GM18867 (cell line): Measurements from ENCODE around the gene PCNX2.

Experiments used
- ATAC-seq: cut with Tn5 transposase; IDR thresholded peaks from one replicate; pipeline ENCODE4 v1.9.1; 2021; ENCODE audit warnings: mild to moderate bottlenecking, moderate library complexity; ENCODE audit not compliant: unreplicated experiment

The PCNX2 gene

DNA sequence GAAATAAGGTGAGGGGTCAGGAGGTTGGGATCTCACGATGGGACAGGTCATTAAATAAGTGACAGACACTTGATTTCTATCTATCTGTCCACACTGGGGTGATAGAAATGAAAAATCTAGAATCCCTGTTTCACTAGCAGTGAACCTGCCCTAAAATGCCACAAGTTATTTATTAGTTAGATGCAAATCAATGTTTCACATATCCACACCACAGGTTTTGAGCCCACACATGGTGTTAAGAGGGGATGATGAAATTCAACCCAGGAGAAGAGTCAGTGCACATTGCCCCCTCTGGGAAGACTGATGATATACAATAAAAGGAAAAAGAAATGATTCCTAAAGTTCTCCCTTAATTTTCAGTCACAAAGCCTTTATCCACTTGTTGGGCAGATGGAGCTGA lies 355.3 kb downstream of the PCNX2 start:
- peak; percentile 48 for ATAC-seq

DNA sequence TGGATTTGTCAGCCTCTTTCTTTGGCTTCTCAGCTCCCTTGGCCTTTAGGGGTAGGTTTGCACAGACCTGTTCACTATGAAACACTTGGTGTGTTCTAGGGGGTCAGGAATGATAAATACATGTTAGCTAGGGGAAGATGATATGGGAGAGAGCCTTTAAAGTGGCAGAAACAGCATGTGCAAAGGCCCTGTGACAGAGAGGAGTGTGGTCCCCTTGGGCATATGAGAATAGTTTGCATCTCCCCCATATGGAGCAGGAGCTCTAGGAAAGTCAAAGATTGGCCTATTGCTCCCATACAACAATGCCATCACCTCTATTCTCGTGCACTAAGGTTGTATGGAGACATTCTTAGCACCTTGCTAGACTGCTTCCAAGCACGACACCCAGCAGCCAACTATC lies 355.8 kb downstream of the PCNX2 start:
- ATAC-seq, result no peak

DNA sequence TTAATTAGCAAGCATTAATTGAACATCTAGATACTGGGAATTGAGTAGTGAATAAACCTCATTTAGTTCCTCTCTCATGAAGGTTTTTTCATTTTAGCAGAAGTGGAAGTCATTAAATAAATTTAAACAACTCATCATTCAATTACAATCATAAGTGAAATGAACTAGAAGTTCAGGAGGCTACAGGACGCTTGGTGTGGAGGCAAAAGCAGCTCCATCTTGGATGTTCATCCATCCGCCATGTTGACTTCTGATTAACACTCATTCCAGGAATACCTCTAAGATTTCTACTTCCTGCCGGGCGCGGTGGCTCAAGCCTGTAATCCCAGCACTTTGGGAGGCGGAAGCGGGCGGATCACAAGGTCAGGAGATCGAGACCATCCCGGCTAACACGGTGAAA lies 356.6 kb downstream of the PCNX2 start:
- ATAC-seq, result no peak

DNA sequence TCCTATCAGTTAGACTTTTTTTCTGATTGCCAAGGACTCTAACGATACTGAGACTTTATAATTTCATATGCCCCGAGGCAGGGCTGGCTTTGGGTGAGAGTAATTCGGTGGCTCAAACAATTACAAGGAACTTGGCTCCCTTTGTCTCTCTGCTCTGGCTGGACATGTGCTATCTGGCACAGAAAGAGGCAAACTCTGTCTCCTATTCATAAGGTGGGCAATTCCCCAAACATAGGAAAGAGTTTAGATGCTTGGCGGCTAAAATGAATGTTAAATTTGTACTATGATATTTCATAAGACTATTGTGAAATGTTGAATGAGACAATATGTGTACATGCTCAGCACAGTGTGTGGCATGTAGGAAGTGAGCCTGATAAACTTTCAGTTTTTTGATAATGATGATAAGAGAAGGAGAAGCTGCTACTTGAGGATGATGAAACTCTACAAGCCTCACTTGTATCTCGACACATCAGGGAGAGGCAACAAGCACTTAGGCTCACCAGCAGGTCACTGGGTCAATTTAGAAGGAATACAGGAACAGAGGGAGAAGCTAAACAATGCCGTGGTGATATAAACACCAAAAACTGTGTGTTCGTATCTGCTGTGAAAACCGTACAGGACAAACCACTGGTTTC lies 357.7 kb downstream of the PCNX2 start:
- no peak for ATAC-seq

GRCh38 chr1:232936941-232937340 lies 358.6 kb downstream of the PCNX2 start:
- ATAC-seq, result no peak
